Testis (tissue), 3 donors: ENCODE measurements around the gene HDHD3. TPM values are rescaled to one million over a fixed set of nuclear protein-coding genes. Genes with fewer than 3 reads are reported as not detected.

ENCODE experiments used
- DNase-seq: peaks from one replicate; pipeline ENCODE4 v3.0.0-alpha.2; 2019
- H3K27ac ChIP-seq, 2 donors: fragments of 200-600 bp; sonication (generic); one replicate each; pipeline ENCODE4 v1.5.1; 2019
- H3K27me3 ChIP-seq: fragments of 200-600 bp; sonication (generic); one replicate; pipeline ENCODE4 v1.5.1; 2019
- H3K36me3 ChIP-seq: fragments of 200-600 bp; sonication (generic); one replicate; pipeline ENCODE4 v1.5.1; 2017; ENCODE audit warnings: low read depth; ENCODE audit errors: missing control alignments
- H3K4me1 ChIP-seq: fragments of 200-600 bp; sonication (generic); one replicate; pipeline ENCODE4 v1.5.1; 2019
- H3K4me3 ChIP-seq, 2 donors: fragments of 200-600 bp; sonication (generic); one replicate each; pipeline ENCODE4 v1.5.1; 2017 to 2019
- H3K9me3 ChIP-seq: fragments of 200-600 bp; sonication (generic); one replicate; pipeline ENCODE4 v1.5.1; 2017
- CTCF ChIP-seq, 3 experiments: fragments of 450-650 bp in 2 of 3; fragments of 200-600 bp in 1 of 3; sonication (generic) in 1 of 3; IDR thresholded peaks; one replicate each; pipeline ENCODE4 v1.5.1; 2016 to 2019; ENCODE audit warnings: antibody characterized with exemption in 3 of 3, mild to moderate bottlenecking in 2 of 3, moderate library complexity in 1 of 3
- POLR2A ChIP-seq: fragments of 450-650 bp; IDR thresholded peaks from one replicate; pipeline ENCODE4 v1.6.1; 2017; ENCODE audit warnings: antibody characterized with exemption, mild to moderate bottlenecking, moderate library complexity
- WGBS, 2 donors: methylation state at CpG; one replicate each; pipeline ENCODE4 v1.1.5; 2018; 5-methylcytosine and 5-hydroxymethylcytosine counted together
- intact Hi-C: fragments of 100-400 bp; cut with DNase I; formaldehyde crosslinking; loops from one replicate; pipeline ENCODE4 v1.15.1; 2023; ENCODE audit warnings: low total_unique reads
- polyA plus RNA-seq: library from polyadenylated mRNA; stranded (reverse); fragments of 350-450 nt; fragmentation: Illumina TruSeq; extraction: RNeasy Lipid Tissue Mini Kit (QIAGEN cat#74804); gene quantifications from one replicate; pipeline ENCODE4 v1.2.3, GENCODE V29; 2014; ENCODE audit warnings: low read depth, low replicate concordance; ENCODE audit not compliant: insufficient read depth
- total RNA-seq, 2 donors: library from RNA; depleted of rRNA; stranded (reverse); fragments of >200 nt; gene quantifications; one replicate each; pipeline ENCODE4 v1.2.3, GENCODE V29; 2016

HDHD3 gene
- total and polyA plus RNA-seq, 3 donors from 2014 or later: 13.8 to 32.9 (median 22.9) TPM

DNA sequence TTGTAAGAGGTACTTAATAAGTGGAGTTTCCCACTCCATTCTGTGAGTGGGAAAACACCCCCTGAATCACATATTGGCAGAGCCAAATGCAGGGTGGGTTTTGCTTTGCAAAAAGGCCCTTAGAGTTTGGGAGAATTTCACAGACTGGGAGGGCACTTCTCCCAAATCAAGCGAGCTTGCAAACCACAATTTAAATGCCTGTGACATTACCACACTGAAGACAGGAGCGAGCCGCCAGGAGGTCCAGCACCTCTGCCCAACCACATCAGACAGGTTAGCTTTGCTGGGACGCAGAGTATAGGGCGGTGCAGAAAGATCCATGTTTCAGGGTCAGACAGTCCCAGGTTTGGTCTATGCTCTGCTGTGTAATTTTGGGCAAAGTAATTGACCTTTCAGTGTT, 22.0 kb upstream of the HDHD3 start:
- WGBS, 2 donors: 84 to 92% methylated on average over 5 of the region's 5 CpGs
- DNase-seq: no peak
- TF ChIP-seq POLR2A (no peak), CTCF (IDR thresholded peaks at IDR 0.05) (no peak)
- no peaks in the 10 kb centered on the region for H3K27me3 ChIP-seq
- H3K36me3 ChIP-seq: no peaks in the 10 kb centered on the region
- peaks cover 16% of the 10 kb centered on the region for H3K4me1 ChIP-seq
- H3K27ac ChIP-seq: no peak overlapping the region
- intact Hi-C loops: no loop called here
- no peaks in the 10 kb centered on the region for H3K9me3 ChIP-seq
- H3K4me3 ChIP-seq: no peak overlapping the region

DNA sequence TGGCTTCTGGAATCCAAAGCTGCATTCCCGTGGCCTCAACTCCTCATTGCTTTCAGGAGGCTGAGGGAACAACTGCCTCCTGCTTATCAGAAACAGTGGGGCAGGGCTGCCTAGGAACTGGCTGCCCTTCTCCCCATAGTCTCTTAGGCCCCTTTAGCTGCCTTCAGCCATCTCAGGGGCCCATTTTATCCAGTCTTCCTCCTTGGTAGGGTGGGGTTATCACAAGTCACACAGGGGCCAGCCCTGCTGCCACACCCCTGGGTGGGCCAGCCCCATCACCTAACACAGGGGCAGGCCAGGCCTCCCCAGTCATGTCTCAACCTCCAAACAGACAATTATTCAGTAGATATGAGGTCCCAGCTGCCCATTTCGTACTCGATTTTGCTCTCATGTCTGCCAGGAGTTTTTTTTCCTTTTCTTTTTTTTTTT, 20.4 kb upstream of the HDHD3 start:
- no peak for DNase-seq
- Histone ChIP-seq H3K27me3 (no peaks in the 10 kb centered on the region), H3K36me3 (no peaks in the 10 kb centered on the region), H3K4me3 (no peak overlapping the region), H3K9me3 (no peaks in the 10 kb centered on the region), H3K4me1 (peaks cover 16% of the 10 kb centered on the region), H3K27ac (no peak overlapping the region)
- intact Hi-C loops: no loop called here
- 60 to 66% methylated on average over 3 of the region's 3 CpGs for WGBS, 2 donors
- TF ChIP-seq CTCF (IDR thresholded peaks at IDR 0.05) (no peak), POLR2A (no peak)

GRCh38 chr9:113395000-113395861, 18.4 kb upstream of the HDHD3 start:
- 90 to 94% methylated on average over 9 of the region's 9 CpGs for WGBS, 2 donors
- TF ChIP-seq POLR2A: no peak
- no peak for TF ChIP-seq CTCF (IDR thresholded peaks at IDR 0.05)
- Histone ChIP-seq H3K27me3 (no peaks in the 10 kb centered on the region), H3K9me3 (no peaks in the 10 kb centered on the region), H3K4me3 (no peak overlapping the region), H3K36me3 (no peaks in the 10 kb centered on the region), H3K27ac (no peak overlapping the region), H3K4me1 (peaks cover 11% of the 10 kb centered on the region)
- intact Hi-C loops: no loop called here
- no peak for DNase-seq

DNA sequence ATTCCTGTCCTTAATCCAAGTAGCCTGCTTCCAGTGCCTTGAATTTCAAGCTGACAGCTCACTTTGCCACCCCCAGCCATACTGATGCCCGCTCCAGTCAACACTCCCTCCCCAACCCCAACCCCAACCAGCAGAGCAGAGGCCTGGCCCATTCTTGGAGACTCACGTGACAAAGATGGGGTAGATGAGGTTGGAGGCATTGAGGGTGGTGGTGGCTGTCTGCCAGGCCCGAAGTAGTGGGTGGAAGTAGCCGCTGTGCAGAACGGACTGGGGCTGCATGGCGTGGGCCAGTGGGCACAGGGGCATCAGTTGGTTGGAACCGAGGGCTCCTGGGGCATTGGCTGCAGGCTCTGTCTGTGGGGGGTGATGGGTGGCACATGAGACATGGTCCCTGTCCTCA, 16.5 kb upstream of the HDHD3 start:
- Histone ChIP-seq H3K9me3 (no peaks in the 10 kb centered on the region), H3K4me3 (no peak overlapping the region), H3K4me1 (no peaks in the 10 kb centered on the region), H3K27me3 (no peaks in the 10 kb centered on the region), H3K27ac (no peak overlapping the region), H3K36me3 (no peaks in the 10 kb centered on the region)
- 91 to 94% methylated on average over 7 of the region's 7 CpGs for WGBS, 2 donors
- intact Hi-C loops: no loop called here
- DNase-seq: no peak
- TF ChIP-seq CTCF (IDR thresholded peaks at IDR 0.05) (no peak), POLR2A (no peak)

GRCh38 chr9:113391917-113392316, 15.1 kb upstream of the HDHD3 start:
- intact Hi-C loops: no loop called here
- Histone ChIP-seq H3K27me3 (no peaks in the 10 kb centered on the region), H3K4me1 (no peaks in the 10 kb centered on the region), H3K9me3 (no peaks in the 10 kb centered on the region), H3K4me3 (no peak overlapping the region), H3K36me3 (no peaks in the 10 kb centered on the region), H3K27ac (no peak overlapping the region)
- no peak for DNase-seq
- no peak for TF ChIP-seq POLR2A
- TF ChIP-seq CTCF (IDR thresholded peaks at IDR 0.05): no peak
- WGBS, 2 donors: 87 to 92% methylated on average over 7 of the region's 7 CpGs
